Prostate gland (tissue), 2 donors: Measurements from ENCODE around the gene AOAH. TPM values are rescaled to one million over a fixed set of nuclear protein-coding genes. Genes with fewer than 3 reads are reported as not detected.
"Not testable (repeated sequence)": the region's sequence is repeated elsewhere in the genome, so short reads cannot be mapped to it uniquely, and the experiment has no call there.

Experiments
- DNase-seq: peaks from one replicate; pipeline ENCODE4 v3.0.0-alpha.2; 2019; ENCODE audit warnings: low spot score
- H3K27ac ChIP-seq, 2 donors: fragments of 200-600 bp; sonication (generic); 2 replicates each; pipeline ENCODE4 v1.5.1; 2017 to 2019
- H3K27me3 ChIP-seq: fragments of 200-600 bp; sonication (generic); replicated peaks from 2 replicates; pipeline ENCODE4 v1.5.1; 2019; ENCODE audit not compliant: insufficient read depth
- H3K36me3 ChIP-seq, 2 donors: fragments of 200-600 bp; sonication (generic); 1 replicate in 1 of 2; 2 replicates in 1 of 2; pipeline versions ENCODE4 v1.5.1 to v1.8.1; 2017 to 2019
- H3K4me1 ChIP-seq: fragments of 200-600 bp; sonication (generic); replicated peaks from 2 replicates; pipeline ENCODE4 v1.5.1; 2019
- H3K4me3 ChIP-seq, 2 donors: fragments of 200-600 bp; sonication (generic); 2 replicates each; pipeline ENCODE4 v1.5.1; 2017 to 2019
- H3K9me3 ChIP-seq: fragments of 200-600 bp; sonication (generic); 2 replicates; pipeline ENCODE4 v1.5.1; 2017
- CTCF ChIP-seq, 4 experiments: fragments of 200-600 bp in 2 of 4; fragments of 450-650 bp in 2 of 4; sonication (generic) in 2 of 4; IDR thresholded peaks; 1 replicate in 3 of 4; 2 replicates in 1 of 4; pipeline ENCODE4 v1.5.1; 2016 to 2019; ENCODE audit warnings: antibody characterized with exemption in 4 of 4, mild to moderate bottlenecking in 2 of 4, moderate library complexity in 2 of 4
- POLR2A ChIP-seq: fragments of 450-650 bp; IDR thresholded peaks from one replicate; pipeline ENCODE4 v1.6.1; 2016; ENCODE audit warnings: antibody characterized with exemption, mild to moderate bottlenecking
- POLR2AphosphoS5 ChIP-seq: sonication (generic); formaldehyde crosslinking; IDR thresholded peaks from one replicate; pipeline ENCODE4 v1.6.1; 2017; ENCODE audit warnings: antibody characterized with exemption
- WGBS: methylation state at CpG from one replicate; pipeline ENCODE4 v1.1.5; 2018; 5-methylcytosine and 5-hydroxymethylcytosine counted together
- intact Hi-C: fragments of 100-400 bp; cut with DNase I; formaldehyde crosslinking; loops from one replicate; pipeline ENCODE4 v1.14.2; 2022
- total RNA-seq, 2 donors: library from RNA; depleted of rRNA; stranded (reverse); fragments of >200 nt; gene quantifications; one replicate each; pipeline ENCODE4 v1.1.0, GENCODE V29; 2016

AOAH gene
- total RNA-seq, 2 donors from 2014 or later, result 4.1 to 4.8 TPM

- 97% methylated on average over 6 of the region's 6 CpGs for WGBS
- DNase-seq, result no peak
These were observed 227.7 kb downstream of the AOAH start for GRCh38 chr7:36496576-36496975.

DNA sequence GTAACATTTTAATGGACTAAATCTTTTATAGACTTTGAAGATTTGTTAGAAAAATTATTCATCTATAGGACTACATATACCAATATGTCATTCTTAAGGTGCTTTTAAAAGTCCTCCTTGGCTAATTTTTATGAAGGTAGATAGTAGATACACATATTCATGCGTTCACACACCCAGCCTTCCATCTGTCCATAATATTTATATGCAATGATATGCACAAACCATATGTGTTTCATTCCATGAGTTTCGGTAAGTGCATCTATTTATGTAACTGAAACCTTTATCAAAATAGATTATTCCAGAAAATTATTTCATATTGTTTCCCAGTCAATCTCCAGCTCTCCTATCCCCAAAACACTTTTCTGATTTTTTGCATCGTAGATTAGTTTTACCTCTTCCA lies 233.0 kb downstream of the AOAH start:
- no peak overlapping the region for H3K4me3 ChIP-seq
- no peaks in the 10 kb centered on the region for H3K36me3 ChIP-seq
- TF ChIP-seq CTCF (IDR thresholded peaks at IDR 0.05), result no peak
- no peak for TF ChIP-seq POLR2A
- no peak for TF ChIP-seq POLR2AphosphoS5
- no peak overlapping the region for H3K27ac ChIP-seq
- H3K9me3 ChIP-seq, result no peaks in the 10 kb centered on the region
- 91% methylated on average over 3 of the region's 3 CpGs for WGBS
- H3K27me3 ChIP-seq, result no peaks in the 10 kb centered on the region
- H3K4me1 ChIP-seq, result no peaks in the 10 kb centered on the region
- intact Hi-C loops, result no loop called here
- DNase-seq, result no peak

More at GRCh38 chr7:36496576-36496975, 227.7 kb downstream of the AOAH start:
- no peak for TF ChIP-seq POLR2AphosphoS5
- no peak for TF ChIP-seq CTCF (IDR thresholded peaks at IDR 0.05)
- TF ChIP-seq POLR2A, result no peak
- Histone ChIP-seq H3K27me3 (no peaks in the 10 kb centered on the region), H3K9me3 (no peaks in the 10 kb centered on the region), H3K36me3 (no peaks in the 10 kb centered on the region), H3K4me3 (no peak overlapping the region), H3K4me1 (no peaks in the 10 kb centered on the region), H3K27ac (no peak overlapping the region)
- intact Hi-C loops, result no loop called here

DNA sequence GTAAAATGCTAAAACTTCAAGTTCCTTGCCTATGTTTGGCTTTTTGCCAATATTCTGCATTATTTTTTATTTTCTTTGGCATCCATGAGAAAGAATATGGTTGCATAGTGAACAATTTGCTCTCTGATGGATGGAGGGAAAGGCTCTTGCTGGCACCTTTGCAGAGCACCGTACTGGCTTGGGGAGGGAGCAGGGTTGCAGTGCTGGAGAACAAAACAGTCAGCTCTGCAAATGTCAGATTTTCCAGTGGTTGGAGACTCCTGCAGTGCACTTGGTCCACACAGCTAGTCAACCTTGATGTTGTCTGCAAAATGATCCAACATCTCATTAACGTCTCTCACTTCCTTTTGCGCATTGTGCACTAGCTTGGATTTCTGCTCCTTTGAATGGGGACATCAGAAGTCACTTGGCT lies 233.9 kb downstream of the AOAH start:
- Histone ChIP-seq H3K36me3 (no peaks in the 10 kb centered on the region), H3K27me3 (no peaks in the 10 kb centered on the region), H3K9me3 (no peaks in the 10 kb centered on the region), H3K27ac (no peak overlapping the region), H3K4me3 (no peak overlapping the region), H3K4me1 (no peaks in the 10 kb centered on the region)
- TF ChIP-seq POLR2A (no peak), CTCF (IDR thresholded peaks at IDR 0.05) (no peak), POLR2AphosphoS5 (no peak)
- 67% methylated on average over 3 of the region's 3 CpGs for WGBS
- DNase-seq, result no peak
- intact Hi-C loops, result no loop called here

DNA sequence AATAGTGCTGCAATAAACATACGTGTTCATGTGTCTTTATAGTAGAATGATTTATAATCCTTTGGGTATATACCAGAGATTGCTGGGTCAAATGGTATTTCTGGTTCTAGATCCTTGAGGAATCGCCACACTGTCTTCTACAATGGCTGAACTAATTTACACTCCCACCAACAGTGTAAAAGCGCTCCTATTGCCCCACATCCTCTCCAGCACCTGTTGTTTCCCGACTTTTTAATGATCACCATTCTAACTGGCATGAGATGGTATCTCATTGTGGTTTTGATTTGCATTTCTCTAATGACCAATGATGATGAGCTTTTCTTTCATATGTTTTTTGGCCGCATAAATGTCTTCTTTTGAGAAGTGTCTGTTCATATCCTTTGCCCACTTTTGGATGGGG lies 235.6 kb downstream of the AOAH start:
- H3K36me3 ChIP-seq, H3K9me3 ChIP-seq, H3K4me1 ChIP-seq, H3K27ac ChIP-seq, DNase-seq, H3K4me3 ChIP-seq, H3K27me3 ChIP-seq: not testable (repeated sequence)
- WGBS, result 91% methylated on average over 5 of the region's 5 CpGs
- intact Hi-C loops, result loop anchor here (5.0 kb wide), 2 partner anchors 184 to 709 kb away; no protein-coding TSS in a partner anchor

- H3K36me3 ChIP-seq, result no peaks in the 10 kb centered on the region
- DNase-seq, result peak; percentile 33
- TF ChIP-seq CTCF (IDR thresholded peaks at IDR 0.05) (peak; percentile 14 to 85 (median 70)), POLR2A (no peak), POLR2AphosphoS5 (no peak)
- no peaks in the 10 kb centered on the region for H3K27me3 ChIP-seq
- no peak overlapping the region for H3K4me3 ChIP-seq
- no peaks in the 10 kb centered on the region for H3K9me3 ChIP-seq
- 27% methylated on average over 4 of the region's 4 CpGs for WGBS
- no peak overlapping the region for H3K27ac ChIP-seq
- intact Hi-C loops, result loop anchor here (5.0 kb wide), 2 partner anchors 184 to 709 kb away; no protein-coding TSS in a partner anchor
- H3K4me1 ChIP-seq, result no peaks in the 10 kb centered on the region
These were observed 236.4 kb downstream of the AOAH start for GRCh38 chr7:36487756-36488336.
